D721Med (cell line): Measurements from ENCODE around the gene CCP110.
"Not testable (repeated sequence)": the region's sequence is repeated elsewhere in the genome, so short reads cannot be mapped to it uniquely, and the experiment has no call there.

Source experiments
- DNase-seq: peaks from one replicate; pipeline ENCODE4 v3.0.0; 2011; ENCODE audit warnings: low spot score; ENCODE audit not compliant: insufficient read length
- FAIRE-seq: peaks from 2 replicates; lab custom pipeline; 2011; peaks lifted over from hg19 to GRCh38; lab: Jason Lieb, UNC
- CTCF ChIP-seq: IDR thresholded peaks from 2 replicates; pipeline ENCODE4 v1.5.1; 2012; ENCODE audit warnings: mild to moderate bottlenecking, control low read depth; ENCODE audit not compliant: insufficient read depth; ENCODE audit errors: missing control alignments

The CCP110 gene

DNA sequence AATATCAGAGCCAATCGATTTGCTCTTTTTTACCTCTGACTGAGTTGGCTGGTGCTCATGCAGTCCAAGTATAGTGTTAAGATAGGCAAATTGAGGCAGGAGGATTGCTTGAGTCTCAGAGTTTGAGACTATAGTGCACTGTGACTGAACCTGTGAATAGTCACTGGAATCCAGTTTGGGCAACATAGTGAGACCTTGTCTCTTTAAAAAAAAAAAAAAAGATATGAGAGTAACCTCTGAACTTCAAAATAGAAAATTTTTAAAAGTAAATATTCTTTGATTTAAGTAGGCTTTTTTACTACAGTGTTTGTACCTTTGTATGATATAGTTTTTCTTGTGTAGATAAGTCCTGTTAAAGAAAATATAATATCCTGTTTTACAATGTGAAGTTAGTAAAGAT lies 3.4 kb downstream of the CCP110 start:
- no peak for TF ChIP-seq CTCF
- DNase-seq (no peak), FAIRE-seq (no peak)

DNA sequence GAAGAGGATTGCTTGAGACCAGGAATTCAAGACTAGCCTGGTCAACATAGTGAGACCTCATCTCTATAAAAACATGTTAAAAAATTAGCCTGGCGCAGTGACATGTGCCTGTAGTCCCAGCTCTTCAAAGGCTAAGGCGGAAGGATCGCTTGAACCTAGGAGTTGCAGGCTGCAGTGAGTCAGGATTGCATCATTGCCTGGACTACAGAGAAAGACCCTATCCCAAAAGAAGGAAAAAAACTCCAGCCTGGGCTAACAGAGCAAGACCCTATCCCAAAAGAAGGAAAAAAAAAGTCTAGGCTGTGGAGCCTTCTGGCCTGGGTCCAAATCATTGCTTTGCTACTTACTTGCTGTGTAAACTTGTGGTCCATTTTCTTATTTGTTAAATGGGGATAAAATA lies 4.9 kb downstream of the CCP110 start:
- DNase-seq = no peak
- no peak for TF ChIP-seq CTCF
- no peak for FAIRE-seq

DNA sequence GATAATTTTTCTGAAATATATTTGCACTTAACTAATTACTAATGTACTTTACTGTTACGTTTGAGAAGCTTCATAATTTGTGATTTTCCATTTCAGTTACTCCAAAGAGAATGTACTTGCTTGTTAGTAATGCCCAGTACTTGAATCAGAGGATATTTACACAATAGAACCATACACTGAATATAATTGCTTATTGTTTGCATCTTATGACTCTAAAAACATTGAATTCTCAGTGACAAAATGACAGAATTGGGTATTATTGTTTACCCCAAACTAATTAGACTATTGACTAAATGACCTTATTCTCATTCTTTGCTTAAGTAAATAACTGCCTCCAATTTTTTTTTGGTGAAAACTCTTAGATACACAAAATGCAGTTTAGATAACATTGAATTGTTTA lies 8.9 kb downstream of the CCP110 start:
- FAIRE-seq = no peak

DNA sequence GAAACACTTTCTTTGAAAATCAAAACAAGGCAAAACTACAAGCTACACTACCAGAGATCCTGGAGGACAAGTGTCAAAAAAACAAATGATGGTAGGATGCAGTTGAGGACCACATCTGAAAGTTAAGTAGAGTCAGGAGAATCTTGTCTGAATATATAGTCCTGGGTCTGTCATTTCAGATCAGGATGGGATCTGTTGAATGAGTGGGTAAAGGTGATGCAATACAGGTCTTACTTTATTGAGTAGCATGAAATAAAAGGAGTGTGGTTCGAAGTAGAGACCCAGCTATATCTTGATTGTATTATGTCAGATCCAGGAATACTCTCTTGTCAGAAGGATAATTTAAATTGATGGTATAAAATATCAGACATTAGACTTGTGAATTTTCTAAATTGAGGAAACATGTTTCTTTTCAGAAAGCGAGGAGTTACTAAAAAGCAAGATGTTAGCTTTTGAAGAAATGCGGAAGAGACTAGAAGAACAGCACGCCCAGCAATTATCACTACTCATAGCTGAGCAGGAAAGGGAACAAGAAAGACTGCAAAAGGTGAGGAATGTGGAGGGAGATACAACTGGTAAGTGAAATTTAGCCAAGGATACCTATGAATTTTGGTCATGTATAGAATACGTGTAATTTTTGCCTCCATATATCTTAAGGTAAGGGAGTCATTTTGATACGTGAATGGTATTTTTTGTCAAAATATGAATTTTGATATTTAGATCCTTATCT lies 16.7 kb downstream of the CCP110 start:
- FAIRE-seq (peak; percentile 63), DNase-seq (no peak)
- TF ChIP-seq CTCF = no peak

More for the DNA sequence above, 8.9 kb downstream of the CCP110 start:
- DNase-seq = no peak
- TF ChIP-seq CTCF = no peak

DNA sequence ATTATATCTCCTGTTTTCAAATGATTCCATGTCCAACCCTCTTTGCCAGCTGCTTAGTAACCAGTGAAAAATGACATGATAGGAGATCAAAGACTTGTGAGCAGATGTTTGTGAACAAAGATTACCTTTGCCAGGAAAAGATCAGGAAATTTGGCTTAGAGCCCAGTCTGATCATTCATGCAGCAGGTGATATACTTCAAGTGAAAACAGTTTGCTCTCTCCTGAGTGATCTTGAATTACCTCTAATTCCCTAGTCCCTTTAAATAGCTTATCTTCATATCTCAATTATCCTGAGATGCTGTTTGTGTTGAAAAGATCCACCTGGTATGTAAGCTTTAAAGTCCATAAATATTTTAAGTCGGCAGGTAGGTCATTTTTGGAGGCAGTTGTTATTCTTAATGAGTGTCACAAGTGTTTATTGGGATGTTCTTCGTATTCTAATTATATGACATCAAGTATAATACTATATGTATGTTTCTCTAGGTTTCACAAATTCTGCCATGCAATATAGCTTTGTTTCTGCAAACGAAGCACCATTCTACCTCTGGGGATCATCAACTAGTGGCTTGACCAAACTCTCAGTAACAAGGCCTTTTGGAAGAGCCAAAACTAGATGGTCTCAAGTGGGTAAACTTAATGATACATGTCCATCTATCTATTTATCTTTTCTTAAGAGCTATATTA lies 18.5 kb downstream of the CCP110 start:
- DNase-seq (no peak), FAIRE-seq (peak; percentile 98)
- TF ChIP-seq CTCF = no peak

DNA sequence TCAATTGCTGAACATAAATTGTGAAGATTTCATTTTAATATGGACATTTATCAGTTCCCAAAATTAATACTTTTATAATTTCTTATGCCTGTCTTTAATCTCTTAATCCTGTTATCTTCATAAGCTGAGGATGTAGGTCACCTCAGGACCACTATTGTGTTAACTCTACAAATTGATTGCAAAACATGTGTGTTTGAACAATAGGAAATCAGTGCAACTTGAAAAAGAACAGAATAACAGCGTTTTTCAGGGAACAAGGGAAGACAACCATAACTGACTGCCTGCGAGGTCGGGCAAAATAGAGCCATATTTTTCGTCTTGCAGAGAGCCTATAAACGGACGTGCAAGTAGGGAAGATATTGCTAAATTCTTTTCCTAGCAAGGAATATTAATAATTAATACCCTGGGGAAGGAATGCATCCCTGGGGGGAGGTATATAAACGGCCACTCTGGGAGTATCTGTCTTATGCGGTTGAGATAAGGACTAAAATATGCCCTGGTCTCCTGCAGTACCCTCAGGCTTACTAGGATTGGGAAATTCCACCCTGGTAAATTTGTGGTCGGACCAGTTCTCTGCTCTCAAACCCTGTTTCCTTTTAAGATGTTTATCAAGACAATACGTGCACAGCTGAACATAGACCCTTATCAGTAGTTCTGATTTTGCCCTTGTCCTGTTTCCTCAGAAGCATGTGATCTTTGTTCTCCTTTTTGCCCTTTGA lies 19.7 kb downstream of the CCP110 start:
- FAIRE-seq, DNase-seq: not testable (repeated sequence)

DNA sequence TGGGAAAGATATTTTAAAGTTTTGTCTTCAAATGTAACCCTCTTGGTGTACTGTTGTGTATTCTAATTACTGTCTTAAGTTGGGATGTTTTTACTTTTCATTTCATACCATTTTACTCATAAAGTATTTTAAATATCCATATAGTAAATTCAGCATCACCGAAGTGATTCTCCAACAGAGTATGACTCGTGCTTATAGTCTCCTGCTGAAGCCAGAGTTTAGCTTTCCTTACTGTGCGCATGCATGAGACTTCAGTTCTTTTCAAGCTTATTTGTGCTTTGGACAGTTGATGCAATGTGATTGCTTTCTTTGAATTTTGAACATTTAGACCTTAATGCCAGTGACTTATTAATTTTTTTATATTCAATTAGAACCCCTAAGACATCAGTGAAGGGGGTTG lies 24.4 kb downstream of the CCP110 start:
- no peak for DNase-seq
- FAIRE-seq = no peak
- no peak for TF ChIP-seq CTCF
